Thyroid gland (tissue), 4 donors: ENCODE measurements around the gene CFAP141. TPM values are rescaled to one million over a fixed set of nuclear protein-coding genes. Genes with fewer than 3 reads are reported as not detected.

ENCODE experiments used
- DNase-seq, 2 donors: peaks; one replicate each; pipeline ENCODE4 v3.0.0-alpha.2; 2019
- H3K27ac ChIP-seq, 3 donors: fragments of 200-600 bp; sonication (generic); 1 replicate in 2 of 3; 2 replicates in 1 of 3; pipeline ENCODE4 v1.5.1; 2016 to 2019; ENCODE audit warnings: mild to moderate bottlenecking in 1 of 3, moderate library complexity in 1 of 3
- H3K27me3 ChIP-seq: fragments of 200-600 bp; sonication (generic); one replicate; pipeline ENCODE4 v1.5.1; 2019
- H3K36me3 ChIP-seq, 2 donors: fragments of 200-600 bp; sonication (generic); one replicate each; pipeline ENCODE4 v1.5.1; 2016 to 2019
- H3K4me1 ChIP-seq, 2 donors: fragments of 200-600 bp; sonication (generic); one replicate each; pipeline ENCODE4 v1.5.1; 2017 to 2019
- H3K4me3 ChIP-seq, 3 donors: fragments of 200-600 bp; sonication (generic); replicated peaks in 1 of 3; 1 replicate in 2 of 3; 2 replicates in 1 of 3; pipeline ENCODE4 v1.5.1; 2016; ENCODE audit warnings: mild to moderate bottlenecking in 1 of 3
- H3K9me3 ChIP-seq: fragments of 200-600 bp; sonication (generic); one replicate; pipeline ENCODE4 v1.5.1; 2017
- POLR2A ChIP-seq, 2 donors: fragments of 450-650 bp; IDR thresholded peaks; one replicate each; pipeline ENCODE4 v1.6.1; 2017; ENCODE audit warnings: antibody characterized with exemption in 2 of 2, mild to moderate bottlenecking in 2 of 2, moderate library complexity in 1 of 2
- WGBS, 2 donors: methylation state at CpG; one replicate each; pipeline ENCODE4 v1.1.5; 2017; 5-methylcytosine and 5-hydroxymethylcytosine counted together
- intact Hi-C: fragments of 100-400 bp; cut with DNase I; formaldehyde crosslinking; loops from one replicate; pipeline ENCODE4 v1.15.1; 2023
- microRNA counts, 2 donors: library from miRNA; unstranded; fragments of <30 nt; microRNA quantifications; one replicate each; lab custom pipeline; 2016 to 2017
- microRNA-seq: library from miRNA; unstranded; fragments of <30 nt; microRNA quantifications from one replicate; pipeline ENCODE4, GENCODE V29; 2016
- small RNA-seq: library from RNA; depleted of rRNA; stranded (forward); fragments of <200 nt; gene quantifications from one replicate; pipeline ENCODE3, GENCODE V24; 2016
- total RNA-seq, 4 donors: library from RNA; depleted of rRNA; stranded (reverse); fragments of >200 nt; gene quantifications; one replicate each; pipeline ENCODE4 v1.2.3, GENCODE V29; 2016
- TF ChIP-seq, protein P1 (sequence below), 6 experiments: fragments of 200-600 bp in 3 of 6; fragments of 450-650 bp in 3 of 6; sonication (generic) in 3 of 6; IDR thresholded peaks; one replicate each; pipeline ENCODE4 v1.5.1; 2016 to 2019; ENCODE audit warnings: antibody characterized with exemption in 6 of 6, mild to moderate bottlenecking in 2 of 6, inconsistent platforms in 1 of 6, moderate library complexity in 1 of 6

Gene CFAP141
- total RNA-seq, 4 donors from 2014 or later: not detected

DNA sequence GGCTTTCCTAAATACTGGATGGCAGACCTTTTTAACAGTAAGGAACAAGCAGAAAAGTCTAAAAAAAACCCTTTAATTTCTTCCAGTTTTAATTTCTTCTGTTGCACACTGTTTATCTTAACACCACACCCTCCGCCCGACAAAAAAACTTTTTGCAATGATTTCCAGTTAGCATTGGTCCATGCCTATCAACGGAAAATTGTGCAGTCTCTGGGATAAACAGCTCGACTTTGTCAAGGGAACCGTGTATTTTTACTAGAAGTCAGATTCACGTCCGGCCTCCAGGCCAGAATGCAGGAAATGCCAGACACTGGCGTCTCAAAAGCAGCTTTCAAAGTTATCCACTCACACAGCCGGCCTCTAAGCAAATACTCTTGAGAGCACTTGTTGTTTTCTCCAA lies 50.9 kb downstream of the CFAP141 start:
- no peak overlapping the region for H3K4me3 ChIP-seq

DNA sequence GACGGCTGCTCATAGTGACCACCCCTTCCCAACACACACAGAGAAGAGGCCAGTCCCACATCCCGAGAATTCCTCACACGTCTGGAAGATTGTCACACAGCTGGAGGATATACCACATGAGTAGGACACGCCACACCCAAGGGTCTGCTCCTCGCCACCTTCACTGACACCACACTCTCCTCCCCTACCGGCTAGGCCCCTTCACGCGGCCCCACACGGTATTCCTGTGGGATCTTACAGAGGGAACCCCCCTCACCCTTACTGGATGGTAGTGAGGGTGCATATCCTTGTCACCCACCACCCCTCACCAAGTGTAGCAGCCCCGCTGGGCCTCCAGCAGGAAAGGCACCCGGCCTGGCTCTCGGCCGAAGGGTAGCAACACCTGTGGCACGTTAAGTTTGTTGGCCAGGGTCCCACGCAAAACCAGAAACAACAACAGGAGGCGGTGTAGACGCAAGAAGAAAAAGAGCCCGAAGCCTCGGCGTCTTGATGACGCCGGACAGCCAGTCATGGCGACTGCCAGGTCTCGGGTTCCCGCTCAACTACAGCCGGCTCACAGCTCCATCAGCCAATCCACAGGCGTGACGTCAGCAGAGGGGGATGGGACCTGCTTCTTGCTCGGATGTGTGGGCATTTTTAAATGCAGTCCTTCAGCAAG lies 51.5 kb downstream of the CFAP141 start, which contains the start of gene NUP210L:
TSS of gene NUP210L (minus strand) at position 540 of the 658 bp plus-strand sequence.
- Histone ChIP-seq H3K4me3 (no peak within 1 kb of the TSS), H3K9me3 (no peaks in the 10 kb centered on the region), H3K27ac (peak within 1 kb of the TSS; percentile 11 to 85 (median 81)), H3K27me3 (no peaks in the 10 kb centered on the region), H3K4me1 (peaks cover 14 to 27% of the 10 kb centered on the region in 2 donors), H3K36me3 (peaks cover 11 to 14% of the 10 kb centered on the region in 2 donors)
- DNase-seq: peak; percentile 66 to 81
- intact Hi-C loops: no loop called here
- peak in 1 of 2 donors; percentile 3 for TF ChIP-seq POLR2A (IDR thresholded peaks at IDR 0.05)
- TF ChIP-seq, protein P1, sequence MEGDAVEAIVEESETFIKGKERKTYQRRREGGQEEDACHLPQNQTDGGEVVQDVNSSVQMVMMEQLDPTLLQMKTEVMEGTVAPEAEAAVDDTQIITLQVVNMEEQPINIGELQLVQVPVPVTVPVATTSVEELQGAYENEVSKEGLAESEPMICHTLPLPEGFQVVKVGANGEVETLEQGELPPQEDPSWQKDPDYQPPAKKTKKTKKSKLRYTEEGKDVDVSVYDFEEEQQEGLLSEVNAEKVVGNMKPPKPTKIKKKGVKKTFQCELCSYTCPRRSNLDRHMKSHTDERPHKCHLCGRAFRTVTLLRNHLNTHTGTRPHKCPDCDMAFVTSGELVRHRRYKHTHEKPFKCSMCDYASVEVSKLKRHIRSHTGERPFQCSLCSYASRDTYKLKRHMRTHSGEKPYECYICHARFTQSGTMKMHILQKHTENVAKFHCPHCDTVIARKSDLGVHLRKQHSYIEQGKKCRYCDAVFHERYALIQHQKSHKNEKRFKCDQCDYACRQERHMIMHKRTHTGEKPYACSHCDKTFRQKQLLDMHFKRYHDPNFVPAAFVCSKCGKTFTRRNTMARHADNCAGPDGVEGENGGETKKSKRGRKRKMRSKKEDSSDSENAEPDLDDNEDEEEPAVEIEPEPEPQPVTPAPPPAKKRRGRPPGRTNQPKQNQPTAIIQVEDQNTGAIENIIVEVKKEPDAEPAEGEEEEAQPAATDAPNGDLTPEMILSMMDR (IDR thresholded peaks at IDR 0.05): no peak
- WGBS, 2 donors: 51 to 58% methylated on average over 28 to 29 of the region's 29 CpGs

More for the DNA sequence above, 50.9 kb downstream of the CFAP141 start:
- no peaks in the 10 kb centered on the region for H3K9me3 ChIP-seq
- DNase-seq: peak; percentile 56 to 73
- H3K27ac ChIP-seq: peak overlapping the region; percentile 11 to 85 (median 81)
- no peaks in the 10 kb centered on the region for H3K27me3 ChIP-seq
- WGBS, 2 donors: 9 to 10% methylated on average over 9 of the region's 9 CpGs
- H3K36me3 ChIP-seq: peaks cover 14 to 19% of the 10 kb centered on the region in 2 donors
- TF ChIP-seq, protein P1 (IDR thresholded peaks at IDR 0.05): no peak
- peak in 1 of 2 donors; percentile 25 for TF ChIP-seq POLR2A (IDR thresholded peaks at IDR 0.05)
- intact Hi-C loops: no loop called here
- peaks cover 14 to 27% of the 10 kb centered on the region in 2 donors for H3K4me1 ChIP-seq

DNA sequence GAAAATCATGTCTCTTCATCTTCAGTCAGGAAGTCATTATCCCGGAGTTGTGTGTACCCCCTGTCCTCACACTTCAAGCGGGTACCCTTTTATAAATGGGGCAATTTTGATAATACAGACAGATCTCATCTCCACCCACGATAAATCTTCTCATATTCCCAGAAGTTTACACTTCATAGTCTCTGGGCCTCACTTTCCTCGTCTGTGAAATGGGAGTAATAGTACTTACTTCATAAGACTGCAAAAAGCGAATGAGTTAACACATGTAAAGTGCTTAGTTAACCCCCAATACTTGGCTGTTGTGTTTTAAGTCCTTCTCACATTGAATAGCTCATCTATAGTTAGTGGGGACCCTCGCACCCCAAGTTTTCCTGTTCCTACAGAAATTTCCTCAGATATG lies 52.1 kb downstream of the CFAP141 start:
- H3K27me3 ChIP-seq: no peaks in the 10 kb centered on the region
- intact Hi-C loops: no loop called here
- H3K36me3 ChIP-seq: peaks cover 6 to 11% of the 10 kb centered on the region in 2 donors
- no peak overlapping the region for H3K4me3 ChIP-seq
- no peaks in the 10 kb centered on the region for H3K9me3 ChIP-seq
- peaks cover 14 to 27% of the 10 kb centered on the region in 2 donors for H3K4me1 ChIP-seq
- no peak for DNase-seq
- TF ChIP-seq POLR2A (IDR thresholded peaks at IDR 0.05): no peak
- TF ChIP-seq, protein P1 (IDR thresholded peaks at IDR 0.05): no peak
- WGBS, 2 donors: 96 to 97% methylated on average over 6 of the region's 6 CpGs
- H3K27ac ChIP-seq: peak overlapping the region in 2 of 3 donors; percentile 81 to 85

DNA sequence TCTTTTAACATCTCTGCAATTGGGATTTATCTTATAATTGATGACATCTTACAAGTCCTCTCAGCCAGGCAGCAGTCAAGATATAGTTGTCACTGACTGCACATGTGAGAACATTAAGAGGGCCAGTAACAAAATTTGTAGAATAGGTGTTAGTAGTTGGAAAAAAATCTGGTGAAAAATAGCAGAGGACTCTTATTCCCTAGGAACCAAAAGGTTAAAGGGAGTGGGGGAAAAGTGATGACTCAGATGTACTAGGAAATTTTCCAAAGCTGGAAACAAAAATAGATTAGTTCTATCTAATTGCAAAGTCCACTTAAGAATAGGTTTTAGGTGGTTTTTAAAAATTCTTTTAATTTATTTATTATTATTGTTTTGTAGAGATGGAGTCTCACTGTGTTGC lies 54.8 kb downstream of the CFAP141 start:
- peaks cover 14 to 27% of the 10 kb centered on the region in 2 donors for H3K4me1 ChIP-seq
- no peak overlapping the region for H3K27ac ChIP-seq
- TF ChIP-seq POLR2A (IDR thresholded peaks at IDR 0.05): no peak
- TF ChIP-seq, protein P1 (IDR thresholded peaks at IDR 0.05): no peak
- DNase-seq: no peak
- intact Hi-C loops: no loop called here
- H3K4me3 ChIP-seq: no peak overlapping the region
- no peaks in the 10 kb centered on the region for H3K27me3 ChIP-seq
- H3K9me3 ChIP-seq: no peaks in the 10 kb centered on the region
- no peaks in the 10 kb centered on the region for H3K36me3 ChIP-seq

MicroRNAs within 50 kb of the gene (microRNA counts, 767-probe panel; counts per million panel counts)
- microRNA hsa-miR-190b (lab: Ali Mortazavi, UCI): 0 to 2,842 counts per million in 2 donors

Small RNAs within 50 kb of the gene (microRNA-seq; reads per million reads assigned to microRNA genes)
- gene MIR190B: 14.3 reads per million, percentile 32 among the genes with 10 or more reads in this experiment

Small RNAs within 50 kb of the gene (small RNA-seq; reads per million reads assigned to genes)
- 0.47 reads per million for gene MIR190B

Other genes with a start within 250 kb of the CFAP141 start
- 10 to 100 TPM; 11.4 to 22.5 (median 18.1) TPM for gene CRTC2, start 247.7 kb downstream of the CFAP141 start, total RNA-seq
- gene SLC39A1, start 242.8 kb downstream of the CFAP141 start, total RNA-seq: 100 to 1,000 TPM in 2 of 4 donors, 10 to 100 TPM in 2; 90.4 to 109 (median 99.5) TPM
- gene CREB3L4, start 238.4 kb downstream of the CFAP141 start, total RNA-seq: 10 to 100 TPM in 3 of 4 donors, 1 to 10 TPM in 1; 6.6 to 23.1 (median 17.0) TPM
- 100 to 1,000 TPM; 173 to 393 (median 247) TPM for gene JTB, start 228.7 kb downstream of the CFAP141 start, total RNA-seq
- gene RAB13, start 220.0 kb downstream of the CFAP141 start, total RNA-seq: 10 to 100 TPM; 30.6 to 48.2 (median 38.1) TPM
- 1,000 to 10,000 TPM; 2,032 to 3,294 (median 2,297) TPM for gene RPS27, start 215.6 kb downstream of the CFAP141 start, total RNA-seq
- gene NUP210L, start 51.3 kb downstream of the CFAP141 start, total RNA-seq: under 1 TPM in 3 of 4 donors, not detected in 1; 0.13 to 0.38 (median 0.22) TPM
- 100 to 1,000 TPM; 227 to 352 (median 298) TPM for gene TPM3, start 14.2 kb downstream of the CFAP141 start, total RNA-seq
- 100 to 1,000 TPM in 2 of 4 donors, 10 to 100 TPM in 2; 57.8 to 102 (median 88.8) TPM for gene UBAP2L, start 14.6 kb upstream of the CFAP141 start, total RNA-seq
- 100 to 1,000 TPM in 2 of 4 donors, 10 to 100 TPM in 2; 52.0 to 104 (median 94.5) TPM for gene HAX1, start 66.3 kb upstream of the CFAP141 start, total RNA-seq
- gene AQP10, start 114.8 kb upstream of the CFAP141 start, total RNA-seq: not detected
- gene ATP8B2, start 119.2 kb upstream of the CFAP141 start, total RNA-seq: 100 to 1,000 TPM in 1 of 4 donors, 10 to 100 TPM in 3; 61.6 to 106 (median 76.4) TPM
- gene IL6R, start 199.0 kb upstream of the CFAP141 start, total RNA-seq: 10 to 100 TPM in 1 of 4 donors, 1 to 10 TPM in 3; 4.4 to 15.3 (median 7.4) TPM